DMS114 treated with DMSO at 0.1 percent for 48 hours (cell line): Measurements from ENCODE around the gene PTCH2.
A peak's percentile ranks its signal among the peaks of the same experiment; 100 is the strongest.

Source experiments
- DNase-seq: peaks from one replicate; lab custom pipeline; 2025; ENCODE audit not compliant: unreplicated experiment; lab: John Stamatoyannopoulos, UW

The PTCH2 gene, protein sequence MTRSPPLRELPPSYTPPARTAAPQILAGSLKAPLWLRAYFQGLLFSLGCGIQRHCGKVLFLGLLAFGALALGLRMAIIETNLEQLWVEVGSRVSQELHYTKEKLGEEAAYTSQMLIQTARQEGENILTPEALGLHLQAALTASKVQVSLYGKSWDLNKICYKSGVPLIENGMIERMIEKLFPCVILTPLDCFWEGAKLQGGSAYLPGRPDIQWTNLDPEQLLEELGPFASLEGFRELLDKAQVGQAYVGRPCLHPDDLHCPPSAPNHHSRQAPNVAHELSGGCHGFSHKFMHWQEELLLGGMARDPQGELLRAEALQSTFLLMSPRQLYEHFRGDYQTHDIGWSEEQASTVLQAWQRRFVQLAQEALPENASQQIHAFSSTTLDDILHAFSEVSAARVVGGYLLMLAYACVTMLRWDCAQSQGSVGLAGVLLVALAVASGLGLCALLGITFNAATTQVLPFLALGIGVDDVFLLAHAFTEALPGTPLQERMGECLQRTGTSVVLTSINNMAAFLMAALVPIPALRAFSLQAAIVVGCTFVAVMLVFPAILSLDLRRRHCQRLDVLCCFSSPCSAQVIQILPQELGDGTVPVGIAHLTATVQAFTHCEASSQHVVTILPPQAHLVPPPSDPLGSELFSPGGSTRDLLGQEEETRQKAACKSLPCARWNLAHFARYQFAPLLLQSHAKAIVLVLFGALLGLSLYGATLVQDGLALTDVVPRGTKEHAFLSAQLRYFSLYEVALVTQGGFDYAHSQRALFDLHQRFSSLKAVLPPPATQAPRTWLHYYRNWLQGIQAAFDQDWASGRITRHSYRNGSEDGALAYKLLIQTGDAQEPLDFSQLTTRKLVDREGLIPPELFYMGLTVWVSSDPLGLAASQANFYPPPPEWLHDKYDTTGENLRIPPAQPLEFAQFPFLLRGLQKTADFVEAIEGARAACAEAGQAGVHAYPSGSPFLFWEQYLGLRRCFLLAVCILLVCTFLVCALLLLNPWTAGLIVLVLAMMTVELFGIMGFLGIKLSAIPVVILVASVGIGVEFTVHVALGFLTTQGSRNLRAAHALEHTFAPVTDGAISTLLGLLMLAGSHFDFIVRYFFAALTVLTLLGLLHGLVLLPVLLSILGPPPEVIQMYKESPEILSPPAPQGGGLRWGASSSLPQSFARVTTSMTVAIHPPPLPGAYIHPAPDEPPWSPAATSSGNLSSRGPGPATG

DNA sequence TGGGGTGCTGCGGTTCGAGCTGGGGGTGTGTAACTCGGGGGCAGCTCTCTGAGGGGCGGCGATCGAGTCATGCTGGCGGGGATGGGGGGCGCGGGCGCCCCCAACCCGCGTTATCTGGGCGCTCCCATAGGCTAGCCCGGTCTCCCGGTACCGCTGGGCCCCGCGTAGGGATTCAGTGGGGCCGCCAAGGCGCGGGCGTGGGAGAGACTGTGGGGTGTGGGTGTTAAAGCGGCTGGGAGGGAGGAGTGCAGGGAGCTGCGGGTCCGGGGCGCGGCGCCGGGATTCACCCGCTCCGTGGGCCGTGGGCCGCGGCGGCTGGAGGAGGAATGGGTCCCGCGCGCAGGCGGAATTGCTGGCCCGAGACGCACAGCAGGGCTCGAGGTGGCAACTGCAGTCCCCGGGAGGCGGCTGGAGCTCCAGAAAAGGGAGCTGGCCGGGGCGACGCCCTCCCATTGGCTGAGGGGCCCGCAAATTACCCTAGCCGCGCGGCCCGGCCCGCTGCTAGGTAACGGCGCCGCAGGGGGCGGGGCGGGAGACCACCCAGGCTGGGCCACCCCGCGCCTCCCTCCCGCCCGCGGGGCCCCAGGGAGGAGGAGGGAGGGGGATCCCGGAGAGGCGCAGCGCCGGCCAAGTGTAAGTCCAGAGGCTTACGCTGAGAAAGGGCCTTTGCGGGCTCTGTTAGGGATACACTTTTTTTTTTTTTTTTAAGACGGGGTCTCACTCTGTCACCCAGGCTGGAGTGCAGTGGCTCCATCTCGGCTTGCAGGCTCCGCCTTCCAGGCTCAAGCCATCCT is at the start of gene PTCH2:
Gene PTCH2 (minus strand): TSS at position 392 of the 794 bp plus-strand sequence. CDS start 321 bp downstream, at position 71.
- DNase-seq: peak; percentile 46

DNA sequence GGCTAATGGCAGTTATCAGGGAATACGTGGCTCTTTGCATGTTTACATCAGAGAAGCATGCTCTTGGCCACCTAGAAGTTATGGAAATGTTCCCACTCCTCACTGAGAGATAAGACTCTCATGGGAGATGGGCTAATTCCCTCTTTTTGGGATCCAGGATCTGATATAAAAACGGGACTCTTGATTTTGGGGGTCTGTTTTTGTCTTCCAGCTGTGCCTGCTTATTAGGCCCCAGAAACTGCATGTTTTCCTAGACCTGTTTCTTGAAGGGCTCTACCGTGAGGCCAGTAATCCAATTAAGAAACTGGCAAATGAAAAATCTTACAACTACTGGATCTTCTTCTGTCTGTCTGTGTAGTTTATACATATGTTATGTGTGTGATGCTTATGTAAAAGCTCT is 47.0 kb upstream of the PTCH2 start:
- DNase-seq: no peak

DNA sequence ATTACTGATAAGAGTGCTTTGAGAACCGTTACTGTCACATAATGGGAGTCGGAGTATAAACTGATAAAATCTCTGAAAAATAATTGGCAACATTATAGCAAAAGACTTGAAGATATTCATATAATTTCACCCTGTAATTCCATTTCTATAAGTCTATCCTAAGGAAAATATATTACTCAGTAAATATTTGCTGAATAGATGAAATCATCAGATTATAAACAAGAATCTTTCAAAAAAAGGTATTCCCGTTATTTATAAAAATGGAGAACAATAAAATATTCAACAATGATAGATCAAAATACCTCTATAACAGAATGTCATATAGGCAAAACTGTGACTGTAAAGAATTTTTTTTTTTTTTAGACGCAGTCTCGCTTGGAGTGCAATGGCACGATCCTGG is 42.4 kb upstream of the PTCH2 start:
- no peak for DNase-seq

DNA sequence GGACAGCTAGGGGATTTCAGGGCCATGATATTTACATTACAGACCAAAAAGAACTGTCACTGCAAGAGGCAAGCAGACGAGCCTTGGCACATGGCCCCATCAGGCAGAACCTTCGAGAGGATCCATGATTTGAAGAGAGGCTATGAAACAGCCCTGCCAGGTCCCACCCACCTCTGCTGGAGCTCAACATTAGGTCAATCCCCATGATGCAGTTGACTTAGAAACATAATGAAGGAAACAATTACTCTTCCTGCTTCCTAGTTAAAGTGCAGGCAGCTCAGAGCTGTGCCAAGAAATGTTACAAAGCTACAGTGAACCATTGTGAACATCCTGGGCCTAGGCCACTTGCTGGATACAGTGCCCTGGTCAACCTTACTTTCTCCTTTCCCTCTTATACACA is 41.7 kb upstream of the PTCH2 start:
- no peak for DNase-seq

DNA sequence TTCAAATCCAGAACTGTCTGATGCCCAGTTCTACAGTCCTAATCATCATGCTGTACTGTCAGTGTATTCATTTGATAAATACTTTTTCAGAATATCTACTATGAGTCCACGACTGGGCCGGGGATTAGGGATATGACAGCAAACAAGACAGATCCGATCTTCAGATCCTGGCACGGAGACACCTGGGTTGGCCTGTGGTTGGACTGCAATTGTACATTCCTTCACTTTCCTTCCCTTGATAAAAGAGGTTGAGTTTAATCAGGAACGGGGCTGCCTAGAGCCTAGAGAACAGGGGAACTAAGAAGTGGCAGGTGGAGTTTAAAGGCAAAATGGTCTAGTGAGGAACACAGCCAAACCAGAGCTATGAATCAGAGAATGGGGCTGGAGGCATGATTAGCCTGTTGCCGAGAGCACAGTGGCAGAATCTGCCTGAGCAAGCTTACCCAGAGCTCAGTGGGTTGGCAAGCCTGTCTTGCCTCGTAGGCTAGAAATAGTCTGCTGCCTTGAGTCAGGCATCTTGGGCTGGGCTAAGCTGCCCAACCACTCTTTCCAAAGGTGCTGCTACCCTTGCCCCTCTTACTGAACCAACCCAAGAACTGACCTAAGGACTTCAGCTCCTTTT is 38.1 kb upstream of the PTCH2 start:
- no peak for DNase-seq

DNA sequence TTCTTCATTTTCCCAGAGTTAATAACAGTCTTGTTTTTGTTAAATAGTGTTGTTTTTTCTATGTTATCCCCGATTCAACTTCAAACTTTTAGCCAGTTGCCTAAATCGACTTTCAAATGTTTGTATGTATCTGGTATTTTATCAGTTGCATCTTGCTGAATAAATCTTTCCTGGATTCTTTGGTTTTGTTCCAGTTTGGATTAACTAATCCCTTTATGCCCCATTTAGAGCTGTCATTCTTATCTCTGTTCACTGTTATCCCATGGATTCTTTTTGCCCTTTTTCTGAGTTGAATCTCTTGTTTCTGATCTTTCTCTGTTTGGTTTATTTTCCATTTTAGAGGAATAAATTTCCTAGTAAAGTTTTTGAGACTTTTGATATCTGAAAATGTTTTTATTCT is 31.1 kb upstream of the PTCH2 start:
- no peak for DNase-seq

DNA sequence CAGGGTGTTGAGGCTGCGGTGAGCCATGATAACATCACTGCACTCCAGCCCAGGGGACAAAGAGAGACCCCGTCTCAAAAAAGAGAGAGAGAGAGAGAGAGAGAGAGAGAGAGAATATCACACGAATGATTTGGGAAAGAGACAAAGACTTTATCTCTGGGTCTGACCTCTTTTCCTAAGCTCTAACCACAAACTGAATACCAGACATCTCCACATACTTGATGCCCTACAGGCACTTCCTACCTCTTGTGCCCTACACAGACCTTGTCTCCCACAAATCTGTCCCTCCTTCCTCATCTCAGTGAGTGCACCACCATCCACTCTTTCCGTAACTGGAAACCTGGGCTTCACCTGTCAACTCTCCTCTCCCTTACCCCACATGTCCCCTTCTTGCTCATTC is 27.0 kb upstream of the PTCH2 start:
- DNase-seq: no peak

DNA sequence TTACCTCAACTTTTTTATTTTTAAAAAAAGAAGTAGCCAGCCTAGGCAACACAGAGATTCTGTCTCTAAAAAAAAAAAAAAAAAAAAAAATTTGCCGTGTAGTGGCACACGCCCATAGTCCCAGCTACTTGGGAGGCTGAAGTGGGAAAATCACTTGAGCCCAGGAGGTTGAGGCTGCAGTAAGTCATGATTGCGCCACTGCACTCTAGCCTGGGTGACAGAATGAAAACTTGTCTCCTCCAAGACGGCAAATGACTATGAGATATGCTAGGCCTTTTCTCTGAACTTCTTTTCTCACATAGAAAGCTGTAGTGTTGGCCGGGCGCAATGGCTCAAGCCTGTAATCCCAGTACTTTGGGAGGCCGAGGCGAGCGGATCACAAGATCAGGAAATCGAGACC is 24.7 kb upstream of the PTCH2 start:
- DNase-seq: no peak

DNA sequence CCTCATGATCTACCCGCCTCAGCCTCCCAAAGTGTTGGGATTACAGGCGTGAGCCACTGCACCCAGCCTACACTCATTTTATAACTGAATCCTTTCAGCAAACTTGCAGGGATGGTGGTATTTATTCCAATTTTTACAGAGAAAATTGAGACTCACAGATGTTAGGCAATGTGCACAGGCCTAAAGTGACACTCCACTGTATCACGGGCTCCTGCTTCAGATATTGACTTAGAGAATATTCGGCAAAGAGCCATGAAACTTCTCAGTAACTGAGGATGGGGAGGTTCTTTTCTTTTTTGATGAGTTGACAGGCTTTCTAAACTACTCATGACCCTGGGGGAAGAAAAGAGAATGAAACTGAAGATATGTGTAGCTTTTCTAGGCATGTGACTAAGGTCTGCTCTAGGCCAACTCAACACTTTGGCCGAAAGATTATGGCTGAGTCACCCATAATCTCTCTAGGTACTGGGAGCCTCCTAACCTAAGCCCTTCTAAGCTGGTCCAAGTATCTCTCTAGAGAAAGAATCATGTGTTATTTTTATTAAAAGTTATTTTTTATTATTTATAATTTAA is 19.9 kb upstream of the PTCH2 start:
- DNase-seq: no peak

DNA sequence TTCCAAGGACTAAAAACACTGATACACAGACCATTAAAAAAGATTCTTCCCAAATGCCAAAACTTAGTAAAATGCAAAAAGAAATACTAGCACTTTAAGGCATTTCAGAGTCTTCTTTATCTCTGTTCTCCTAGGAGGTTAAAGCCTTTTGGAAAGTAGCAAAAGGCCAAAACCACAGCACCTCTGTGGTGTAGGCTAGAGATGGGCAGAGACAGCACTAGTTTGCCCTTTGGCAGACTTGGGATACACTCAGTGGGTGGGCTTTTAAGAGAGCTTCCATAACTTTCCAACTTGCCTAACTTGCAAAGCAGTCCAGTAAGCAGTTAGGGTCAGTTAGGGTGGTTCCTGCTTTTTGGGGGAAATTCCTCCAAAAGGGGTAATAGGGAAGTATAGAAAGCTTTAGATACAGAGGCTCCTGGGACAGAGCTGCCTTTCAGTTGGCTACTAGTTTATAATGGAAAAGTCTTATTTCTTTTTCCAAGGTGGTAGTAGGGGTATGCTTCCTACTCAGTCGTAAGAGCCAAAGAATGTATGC is 17.9 kb upstream of the PTCH2 start:
- DNase-seq: no peak

DNA sequence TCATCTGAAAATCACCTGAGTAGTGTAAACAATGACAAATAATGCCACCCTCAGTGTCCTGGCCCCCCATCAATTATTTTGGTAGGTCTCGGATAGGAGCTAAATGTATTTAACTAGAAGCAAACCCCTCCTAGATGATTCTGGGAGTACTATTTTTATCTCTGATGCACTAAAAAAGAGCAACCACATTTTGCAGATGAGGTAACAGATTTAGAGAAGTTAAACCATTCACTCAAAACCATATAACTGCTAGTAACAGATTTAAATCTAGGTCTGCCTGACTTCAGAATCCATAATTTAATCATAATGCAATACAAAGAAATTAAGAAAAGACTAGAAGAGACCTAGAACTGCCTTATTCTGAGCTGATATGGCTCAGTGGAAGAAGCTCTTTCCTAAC is 17.3 kb upstream of the PTCH2 start:
- no peak for DNase-seq

DNA sequence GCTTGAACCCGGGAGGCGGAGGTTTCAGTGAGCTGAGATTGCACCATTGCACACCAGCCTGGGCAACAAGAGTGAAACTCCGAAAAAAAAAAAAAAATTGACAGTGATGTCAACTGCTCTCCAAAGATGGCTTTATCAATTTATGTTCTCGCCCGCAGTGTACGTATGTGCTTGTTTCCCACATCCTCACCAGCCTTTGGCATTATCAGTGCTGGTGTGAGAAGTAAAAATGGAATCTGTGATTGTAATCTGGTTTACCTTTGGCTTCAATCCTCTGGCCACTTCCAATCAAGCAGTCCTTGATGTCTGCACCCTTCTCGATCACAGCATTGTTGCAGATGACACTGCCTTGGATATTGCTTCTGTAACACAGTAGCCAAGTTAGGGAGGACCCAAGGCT is 14.4 kb upstream of the PTCH2 start:
- no peak for DNase-seq

DNA sequence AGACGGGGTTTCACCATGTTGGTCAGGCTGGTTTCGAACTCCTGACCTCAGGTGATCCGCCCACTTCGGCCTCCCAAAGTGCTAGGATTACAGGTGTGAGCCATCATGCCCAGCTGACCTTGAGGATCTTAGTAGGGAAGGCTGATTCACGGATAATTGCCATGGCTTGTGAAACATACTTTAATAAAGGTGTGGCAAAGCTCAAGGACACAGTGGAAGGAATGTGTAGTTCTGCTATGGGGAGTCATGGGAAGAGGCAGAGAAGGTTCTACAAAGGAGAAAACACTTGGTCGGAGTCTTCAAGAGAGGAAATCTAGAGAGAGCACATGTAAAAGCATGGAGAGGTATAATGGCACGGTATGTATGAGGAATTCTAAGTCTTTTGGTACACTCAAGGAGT is 12.7 kb upstream of the PTCH2 start:
- no peak for DNase-seq

DNA sequence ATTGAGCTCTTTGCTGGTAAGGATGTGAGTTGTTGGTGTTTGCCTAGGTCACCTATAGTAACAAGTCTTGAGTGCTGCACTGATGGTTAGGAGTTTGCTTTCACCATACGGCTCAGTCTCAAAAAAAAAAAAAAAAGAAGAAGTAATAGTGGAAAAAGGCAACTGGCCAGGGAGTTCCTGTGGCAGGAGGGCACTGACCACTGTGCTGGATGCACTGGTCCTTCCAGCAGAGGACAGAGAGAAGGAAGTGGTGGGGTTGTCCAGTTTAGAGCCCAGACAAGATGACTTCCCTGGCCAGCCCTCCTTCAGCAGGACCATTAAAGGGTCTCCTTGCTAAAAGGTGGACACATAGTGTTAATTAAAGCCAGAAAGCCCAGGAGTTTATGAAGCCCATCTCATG is 11.9 kb upstream of the PTCH2 start:
- DNase-seq: no peak

DNA sequence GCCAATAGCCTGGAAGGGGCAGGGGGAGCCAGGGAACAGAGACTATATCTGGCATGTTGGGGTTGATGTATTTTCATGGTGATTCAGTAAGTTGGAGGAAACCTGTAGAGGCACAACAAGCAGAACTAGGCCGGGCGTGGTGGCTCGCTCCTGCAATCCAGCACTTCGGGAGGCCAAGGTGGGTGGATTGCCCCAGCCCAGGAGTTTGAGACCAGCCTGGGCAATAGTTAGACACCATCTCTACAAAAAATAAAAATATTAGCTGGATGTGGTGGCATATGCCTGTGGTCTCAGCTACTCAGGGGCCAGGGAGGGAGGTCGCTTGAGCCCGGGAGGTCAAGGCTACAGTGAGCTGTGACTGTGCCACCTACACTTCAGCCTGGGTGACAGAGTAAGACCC is 10.1 kb upstream of the PTCH2 start:
- no peak for DNase-seq

DNA sequence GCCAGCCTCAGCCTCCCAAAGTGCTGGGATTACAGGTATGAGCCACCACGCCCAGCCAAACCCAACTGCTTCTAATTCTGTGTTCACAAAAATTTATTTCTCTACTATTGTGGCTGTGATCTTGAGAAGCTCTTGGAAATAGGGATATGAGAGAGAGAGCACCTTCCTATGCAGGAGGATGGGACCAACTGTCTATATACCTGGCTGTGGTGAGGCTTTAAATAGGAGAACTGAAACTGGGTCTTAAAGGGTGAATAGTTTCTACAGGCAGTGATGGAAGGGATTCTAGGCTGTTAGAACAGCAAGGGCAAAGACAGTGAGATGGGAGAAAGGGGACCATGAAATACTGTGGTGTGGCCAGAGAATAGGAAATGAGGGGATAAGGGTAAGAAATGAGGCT is 8.3 kb upstream of the PTCH2 start:
- no peak for DNase-seq

DNA sequence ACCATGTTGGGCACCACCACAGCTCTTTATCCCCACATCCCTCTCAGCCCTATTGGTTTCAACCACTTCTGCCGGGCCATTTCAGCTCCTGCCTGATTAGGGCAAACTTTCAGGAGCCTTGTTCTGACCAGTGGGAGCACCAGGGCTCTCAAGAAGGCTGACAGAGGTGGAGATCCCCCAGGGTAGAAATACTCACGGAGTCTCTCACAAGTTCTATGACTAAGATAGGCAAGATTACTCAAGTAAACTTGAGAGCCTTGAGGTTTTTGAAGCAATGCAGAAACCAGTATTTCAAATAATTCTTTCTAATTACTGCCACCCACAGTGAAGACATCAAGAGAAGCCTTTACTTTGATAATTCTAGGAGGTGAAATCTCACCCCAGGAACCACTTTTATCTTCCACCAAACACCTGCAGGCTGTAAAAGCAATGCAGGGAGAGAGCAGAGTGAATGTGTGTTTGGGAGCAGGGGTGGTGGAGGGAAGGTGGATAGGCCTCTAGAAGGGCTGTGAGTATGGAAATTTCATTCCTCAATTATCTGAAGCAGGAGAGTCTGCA is 6.6 kb upstream of the PTCH2 start:
- DNase-seq: no peak

DNA sequence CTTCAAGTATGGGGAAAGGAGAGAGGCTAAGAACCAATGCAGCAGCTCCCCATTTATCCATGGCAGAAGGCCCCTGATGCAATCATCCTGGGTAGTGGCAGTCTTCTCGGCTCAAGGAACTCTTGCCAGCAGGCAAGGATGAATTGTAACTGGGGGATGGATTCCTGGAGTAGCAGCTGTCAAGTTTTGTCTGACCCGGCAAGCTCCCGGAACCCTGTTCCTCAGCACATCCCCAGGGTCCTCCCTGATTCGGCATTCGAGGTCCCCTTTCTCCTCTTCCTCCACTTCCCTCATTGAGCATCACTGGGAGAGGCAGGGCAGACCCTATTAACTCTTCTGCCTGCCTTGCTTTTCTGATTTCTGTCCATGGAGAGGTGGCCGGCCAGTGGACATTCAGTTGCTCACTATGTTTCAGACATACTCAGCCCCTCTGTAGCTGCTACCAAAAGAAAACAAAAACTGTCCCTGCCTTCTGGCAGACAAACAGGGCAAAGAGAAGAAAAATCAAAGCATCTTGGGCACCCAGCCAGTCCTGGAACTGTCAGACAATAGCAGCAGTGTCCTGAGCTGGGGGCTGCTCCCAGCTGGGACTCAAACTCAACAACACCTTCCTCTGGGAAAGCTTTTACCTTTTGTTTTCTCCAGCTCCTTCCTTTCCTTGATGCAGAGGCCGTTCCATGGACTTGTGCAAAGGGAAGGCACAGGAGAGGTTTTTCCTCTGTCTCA is 5.6 kb upstream of the PTCH2 start:
- no peak for DNase-seq

DNA sequence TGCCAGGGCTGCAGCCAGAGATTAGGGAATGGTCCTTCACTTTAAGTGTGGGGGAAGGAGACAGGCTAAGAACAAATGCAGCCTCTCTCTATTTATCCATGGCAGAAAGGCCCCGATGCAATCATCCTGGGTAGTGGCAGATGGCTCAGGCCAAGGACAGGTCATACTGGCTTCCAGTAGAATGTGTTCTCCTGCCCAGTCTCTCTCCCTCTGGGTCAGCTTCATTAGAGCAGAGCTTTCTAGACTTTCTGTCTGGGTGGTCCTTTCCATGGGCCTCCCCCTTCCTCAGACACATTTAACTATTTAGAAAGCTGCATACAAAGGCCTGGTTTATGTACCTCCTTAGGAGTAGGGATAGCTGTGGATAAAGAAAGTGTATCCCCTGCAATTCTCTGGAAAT is 4.8 kb upstream of the PTCH2 start:
- DNase-seq: no peak
